HG03521 (cell line): Measurements from ENCODE around the gene NAP1L2.
"Not testable (repeated sequence)": the region's sequence is repeated elsewhere in the genome, so short reads cannot be mapped to it uniquely, and the experiment has no call there.

ENCODE experiments used
- ATAC-seq: cut with Tn5 transposase; IDR thresholded peaks from one replicate; pipeline ENCODE4 v1.9.1; 2021; ENCODE audit warnings: mild to moderate bottlenecking, moderate library complexity; ENCODE audit not compliant: unreplicated experiment

Gene NAP1L2

DNA sequence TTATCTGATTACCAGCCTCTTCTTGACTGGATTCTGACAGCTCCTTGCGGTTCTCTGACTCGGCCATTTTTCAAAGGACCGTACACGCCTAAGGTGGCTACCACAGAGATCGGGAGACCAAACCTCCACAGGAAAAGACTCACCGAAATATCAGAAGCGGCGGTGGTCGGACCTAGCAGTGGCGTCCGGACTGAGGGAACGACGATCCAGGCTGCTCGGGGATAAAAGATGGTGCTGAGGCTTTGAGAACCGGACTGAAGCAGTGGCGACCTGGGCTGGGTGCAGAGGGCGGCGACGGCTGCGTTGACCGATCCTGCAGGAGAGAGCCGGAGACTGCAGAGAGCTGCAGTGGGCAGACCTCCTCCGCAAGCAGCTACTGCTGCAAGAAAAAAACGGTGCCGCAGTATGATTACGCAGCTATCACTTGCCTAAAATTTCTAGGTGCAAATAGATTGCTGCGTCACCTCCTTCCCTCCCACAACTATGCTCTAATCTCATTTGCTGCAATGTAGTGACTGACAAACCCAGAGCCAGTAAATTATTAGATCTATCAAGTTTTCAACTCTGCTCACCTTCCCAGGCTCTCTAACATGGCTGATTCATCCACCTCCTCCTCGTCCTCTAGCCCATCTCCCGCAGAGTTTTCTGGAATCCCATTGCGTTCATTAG lies at the start of gene NAP1L2:
Gene NAP1L2, minus strand, starts transcription at position 426 of the 669 bp plus-strand sequence. Its CDS starts 359 bp downstream, at position 67.
- ATAC-seq, result peak; percentile 95

DNA sequence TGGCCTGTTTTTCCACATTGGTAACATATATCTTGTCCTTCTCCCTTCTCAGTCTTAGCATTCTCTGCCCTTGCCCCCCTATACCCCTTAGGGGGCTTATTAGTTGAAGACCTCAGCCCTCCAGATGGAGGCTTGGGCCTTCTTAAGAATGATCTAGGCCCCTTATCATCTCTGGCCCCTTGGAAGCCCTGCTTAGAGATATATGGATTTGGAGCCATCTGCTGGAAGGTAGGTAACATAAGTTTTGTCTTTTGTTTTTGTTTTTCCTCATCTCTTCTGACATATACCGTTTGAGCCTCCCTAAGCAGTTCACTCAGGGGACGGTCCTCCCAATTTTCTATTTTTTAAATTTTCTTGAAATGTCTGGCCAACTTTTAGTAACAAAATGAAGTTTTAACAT lies 48.3 kb upstream of the NAP1L2 start:
- no peak for ATAC-seq

DNA sequence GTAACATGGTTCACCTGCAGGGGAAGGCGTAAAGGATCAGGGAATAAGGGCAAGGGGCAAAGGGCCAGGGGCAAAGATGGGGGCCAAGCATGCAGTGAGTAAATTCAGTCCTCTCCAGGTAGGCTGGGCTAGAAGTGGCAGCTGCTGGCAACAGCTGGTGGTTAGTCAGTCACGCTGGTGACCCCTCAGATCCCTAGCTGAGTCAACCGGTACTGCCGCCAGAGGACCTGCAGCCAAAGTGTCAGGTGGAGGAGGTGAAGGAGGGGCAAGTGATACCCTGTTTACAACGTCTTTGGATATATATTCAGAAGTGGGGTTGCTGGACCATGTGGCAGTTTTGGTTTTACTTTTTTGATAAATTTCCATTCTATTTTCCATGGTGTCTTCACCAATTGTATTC lies 24.6 kb upstream of the NAP1L2 start:
- no peak for ATAC-seq

DNA sequence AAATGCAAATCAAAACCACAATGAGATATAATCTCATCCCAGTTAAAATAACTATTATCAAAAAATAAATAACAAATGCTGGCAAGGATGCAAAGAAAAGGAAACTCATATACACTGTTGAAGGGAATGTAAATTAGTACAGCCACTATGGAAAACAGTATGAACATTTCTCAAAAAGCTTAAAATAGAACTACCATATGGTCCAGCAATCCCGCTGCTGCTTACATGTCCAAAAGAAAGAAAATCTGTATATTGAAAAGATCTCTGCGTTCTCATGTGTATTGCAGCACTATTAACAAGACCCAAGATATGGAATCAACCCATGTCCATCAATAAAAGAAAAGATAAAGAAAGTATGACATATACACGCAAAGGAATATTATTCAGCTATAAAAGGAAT lies 3.0 kb upstream of the NAP1L2 start:
- no peak for ATAC-seq

DNA sequence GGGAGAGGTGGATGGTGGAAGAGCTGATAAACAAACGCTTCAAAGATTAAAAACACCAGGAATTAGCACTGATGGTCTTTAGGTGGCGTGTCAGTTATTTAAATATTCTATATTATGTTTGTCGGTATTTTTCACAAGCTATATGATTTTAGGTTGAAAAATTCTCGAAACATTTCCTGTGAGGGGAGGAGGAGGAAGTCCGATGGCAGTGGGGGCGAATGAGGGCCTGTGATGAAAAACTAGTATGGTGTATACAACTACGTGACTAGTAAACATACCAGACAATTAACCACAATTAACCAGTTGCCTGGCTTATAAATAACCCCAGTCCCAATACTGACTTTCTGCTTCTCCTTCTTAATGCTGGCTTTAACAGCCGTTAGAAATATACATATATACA lies 595 bp upstream of the NAP1L2 start:
- ATAC-seq, result no peak

GRCh38 chrX:73213734-73214425 lies 771 bp downstream of the NAP1L2 start:
- ATAC-seq, result no peak

GRCh38 chrX:73206366-73206765 lies 8.3 kb downstream of the NAP1L2 start:
- ATAC-seq, result no peak

DNA sequence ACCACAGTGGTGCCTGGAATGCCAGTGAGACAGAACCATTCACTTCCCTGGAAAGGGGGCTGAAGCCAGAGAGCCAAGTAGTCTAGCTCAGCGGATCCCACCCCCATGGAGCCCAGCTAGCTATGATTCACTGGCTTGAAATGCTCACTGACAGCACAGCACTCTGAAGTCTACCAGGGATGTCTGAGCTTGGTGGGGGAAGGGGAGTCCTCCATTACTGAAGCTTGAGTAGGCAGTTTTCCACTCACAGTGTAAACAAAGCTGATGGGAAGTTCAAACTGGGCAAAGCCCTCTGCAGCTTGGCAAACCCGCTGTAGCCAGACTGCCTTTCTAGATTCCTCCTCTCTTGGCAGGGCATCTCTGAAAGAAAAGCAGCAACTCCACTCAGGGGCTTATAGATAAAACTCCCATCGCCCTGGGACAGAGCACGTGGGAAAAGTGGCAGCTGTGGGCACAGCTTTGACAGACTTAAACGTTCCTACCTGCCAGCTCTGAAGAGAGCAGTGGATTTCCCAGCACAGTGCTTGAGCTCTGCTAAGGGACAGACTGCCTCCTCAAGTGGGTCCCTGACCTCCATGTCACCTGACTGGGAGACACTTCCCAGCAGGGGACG lies 32.0 kb downstream of the NAP1L2 start:
- ATAC-seq, result no peak

GRCh38 chrX:73168945-73169344 lies 45.7 kb downstream of the NAP1L2 start:
- not testable (repeated sequence) for ATAC-seq
